ENCODE results near the gene ZFX.

Gene ZFX

DNA sequence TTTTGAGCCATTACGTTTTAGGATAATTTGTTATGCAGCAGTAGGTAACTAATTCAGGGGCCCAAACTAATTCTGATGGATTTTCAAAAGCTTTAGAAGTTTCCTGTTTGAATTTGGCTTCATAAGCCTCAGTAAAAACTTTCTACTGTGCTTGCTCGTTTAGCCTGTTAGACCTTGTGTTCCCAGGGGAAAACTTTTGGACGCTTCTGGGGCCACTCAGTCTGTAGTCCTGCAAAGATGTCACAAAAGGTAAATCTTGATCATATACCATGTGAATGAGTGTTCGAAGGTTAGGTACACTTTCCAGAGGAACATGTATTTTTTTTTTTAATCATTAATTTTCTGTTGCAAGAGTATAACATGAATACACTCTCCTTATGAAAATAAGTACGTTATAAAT lies 93.7 kb downstream of the ZFX start:
- no peak for DNase-seq

- no peak for DNase-seq
Observed at GRCh38 chrX:24243692-24244091, 94.2 kb downstream of the ZFX start.

DNA sequence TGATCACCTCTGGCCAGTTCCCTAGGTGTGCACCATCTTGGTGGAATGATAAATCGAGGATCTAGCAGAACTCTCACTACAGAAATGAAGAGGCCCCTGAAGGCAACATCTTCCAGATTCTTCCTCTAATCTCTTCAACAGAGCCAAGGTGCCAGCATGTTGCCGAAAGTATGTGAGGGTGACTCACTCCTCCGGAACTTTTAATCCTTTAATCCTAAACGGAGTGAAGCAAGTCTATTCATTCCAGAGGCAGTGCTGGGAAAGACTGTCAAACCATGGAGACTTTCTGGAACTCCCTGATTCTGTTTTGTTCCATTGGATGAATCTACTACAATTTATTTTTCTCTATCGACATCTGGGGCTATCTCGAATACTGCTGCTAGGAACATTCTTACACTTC lies 95.7 kb downstream of the ZFX start:
- DNase-seq: no peak

GRCh38 chrX:24248042-24248441 lies 98.5 kb downstream of the ZFX start:
- no peak for DNase-seq

- DNase-seq: no peak
Observed at GRCh38 chrX:24253030-24253429, 103.5 kb downstream of the ZFX start.

DNA sequence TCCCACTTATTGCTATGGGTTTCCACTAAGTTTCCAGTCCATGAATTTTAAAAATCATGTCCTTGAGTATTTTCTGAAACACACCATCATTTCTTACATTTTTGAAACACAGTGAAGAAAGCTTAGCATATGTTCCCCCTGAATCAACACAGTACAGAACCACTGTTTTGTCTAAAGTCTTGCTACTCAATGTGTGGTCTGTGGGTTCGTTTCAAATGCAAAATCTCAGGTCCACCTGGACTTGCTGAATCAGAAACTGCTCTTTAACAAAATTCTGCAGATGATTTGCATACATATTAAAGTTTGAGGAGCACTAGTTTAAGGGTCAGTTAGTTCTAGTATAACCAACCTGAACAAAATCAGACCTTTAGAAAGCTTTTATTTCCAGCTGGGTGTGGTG lies 103.9 kb downstream of the ZFX start:
- DNase-seq: no peak

DNA sequence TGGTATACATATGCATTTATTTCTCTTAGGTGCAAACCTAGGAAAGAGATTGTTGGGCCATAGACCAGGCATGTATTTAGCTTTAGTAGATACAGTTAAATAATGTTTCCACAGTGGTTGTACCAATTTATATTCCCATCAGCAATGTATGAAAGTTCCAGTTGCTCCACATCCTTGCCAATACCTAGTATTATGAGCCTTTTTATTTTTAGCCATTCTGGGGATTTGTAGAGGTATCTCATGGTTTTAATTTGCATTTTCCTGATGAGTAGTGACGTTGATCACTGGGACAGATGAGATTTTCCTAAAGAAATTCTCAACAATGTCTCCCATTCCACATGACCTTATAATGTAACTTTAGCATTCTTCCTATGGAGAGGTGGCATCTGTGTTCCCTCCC lies 107.5 kb downstream of the ZFX start:
- DNase-seq: no peak

- DNase-seq: peak; percentile 58
Observed at GRCh38 chrX:24259544-24260240, 110.2 kb downstream of the ZFX start.

GRCh38 chrX:24260842-24261550 lies 111.5 kb downstream of the ZFX start:
- peak; percentile 43 for DNase-seq

GRCh38 chrX:24262309-24262708 lies 112.8 kb downstream of the ZFX start:
- no peak for DNase-seq

GRCh38 chrX:24264383-24264782 lies 114.9 kb downstream of the ZFX start:
- DNase-seq: no peak
